ENCODE results near the gene ZSCAN5B. TPM values are rescaled to one million over a fixed set of nuclear protein-coding genes. Genes with fewer than 3 reads are reported as not detected.

Gene ZSCAN5B
- total and polyA plus RNA-seq, 2 of the 13 experiments (the other 11 are each of a cell fraction or from before 2014, with no cell fraction given) = not detected

GRCh38 chr19:56170261-56170660 lies 27.3 kb downstream of the ZSCAN5B start (continued):
- TF ChIP-seq HNF4A (CRISPR knock-in tag; IDR thresholded peaks at IDR 0.05) (peak; percentile 48; the same call in 1 of the 2 replicates), ZNF724P (CRISPR knock-in tag; IDR thresholded peaks at IDR 0.05; ENCODE audit: borderline replicate concordance) (0 out of 2 replicates have a peak, but pooled peaks have one; percentile 46), ZNF556 (CRISPR knock-in tag; IDR thresholded peaks at IDR 0.05; ENCODE audit: borderline replicate concordance) (no peak), POLR2A (IDR thresholded peaks at IDR 0.05; ENCODE audit: insufficient read depth in 1 of 2, low read depth in 2 of 2, low read length in 2 of 2) (peak; percentile 34 to 36; a peak in 1 of 4 replicates), CBX1 (IDR thresholded peaks at IDR 0.05; ENCODE audit: low read depth) (no peak), ZBTB39 (CRISPR knock-in tag; IDR thresholded peaks at IDR 0.05) (no peak), ATF1 (CRISPR knock-in tag; IDR thresholded peaks at IDR 0.05) (no peak), SNAPC4 (CRISPR knock-in tag; IDR thresholded peaks at IDR 0.05) (no peak), CTCF (CRISPR knock-in tag; IDR thresholded peaks at IDR 0.05) (0 out of 2 replicates have a peak, but pooled peaks have one; percentile 3), ZNF572 (CRISPR knock-in tag; IDR thresholded peaks at IDR 0.05) (no peak), ZNF326 (CRISPR knock-in tag; IDR thresholded peaks at IDR 0.05; ENCODE audit: borderline replicate concordance) (no peak), NR2F1 (CRISPR knock-in tag; IDR thresholded peaks at IDR 0.05) (0 out of 4 replicates have a peak, but pooled peaks of 1 of the 2 experiments have one; percentile 11), HNF4G (IDR thresholded peaks at IDR 0.05; ENCODE audit: borderline replicate concordance, low read depth, low read length) (0 out of 2 replicates have a peak, but pooled peaks have one; percentile 7), HNF4G (CRISPR knock-in tag; IDR thresholded peaks at IDR 0.05; ENCODE audit: borderline replicate concordance, low read depth) (no peak), ZNF687 (CRISPR knock-in tag; IDR thresholded peaks at IDR 0.05) (peak; percentile 95)
